Lung microvascular endothelial cell (primary cell): ENCODE data around the gene GDF10. TPM values are rescaled to one million over a fixed set of nuclear protein-coding genes. Genes with fewer than 3 reads are reported as not detected.
A peak's percentile ranks its signal among the peaks of the same experiment; 100 is the strongest.

Experiments
- DNase-seq, 2 donors: peaks; one replicate each; pipeline versions ENCODE4 v3.0.0 to v3.0.0-alpha.2; 2010; ENCODE audit warnings: low read depth in 2 of 2
- total RNA-seq: library from RNA; depleted of rRNA; stranded (reverse); fragments of >200 nt; gene quantifications from 2 replicates; pipeline ENCODE4 v1.2.1, GENCODE V29; 2014

The GDF10 gene
- total RNA-seq, 1 donor from 2014 or later, result under 0.01 TPM

GRCh38 chr10:47351899-47352815 lies 52.2 kb downstream of the GDF10 start:
- DNase-seq, result no peak

- DNase-seq, result no peak
These were observed 53.4 kb downstream of the GDF10 start for GRCh38 chr10:47353351-47353750.

- peak in 1 of 2 donors; percentile 17 for DNase-seq
These were observed 54.2 kb downstream of the GDF10 start for GRCh38 chr10:47354165-47354564.

GRCh38 chr10:47354900-47355299 lies 54.9 kb downstream of the GDF10 start:
- DNase-seq, result no peak

- DNase-seq, result no peak
These were observed 56.7 kb downstream of the GDF10 start for GRCh38 chr10:47356708-47357107.

GRCh38 chr10:47357131-47357582 lies 57.2 kb downstream of the GDF10 start:
- no peak for DNase-seq

GRCh38 chr10:47357911-47358310 lies 57.9 kb downstream of the GDF10 start:
- no peak for DNase-seq

- no peak for DNase-seq
These were observed 58.5 kb downstream of the GDF10 start for GRCh38 chr10:47358457-47358856.

- no peak for DNase-seq
These were observed 59.1 kb downstream of the GDF10 start for GRCh38 chr10:47359101-47359500.

GRCh38 chr10:47359626-47360418 lies 59.8 kb downstream of the GDF10 start:
- DNase-seq, result no peak

GRCh38 chr10:47360419-47361040 lies 60.5 kb downstream of the GDF10 start:
- no peak for DNase-seq

GRCh38 chr10:47361293-47361692 lies 61.3 kb downstream of the GDF10 start:
- peak; percentile 54 to 63 for DNase-seq

GRCh38 chr10:47362199-47362598 lies 62.2 kb downstream of the GDF10 start:
- DNase-seq, result no peak

Other genes starting within 250 kb of the GDF10 start
- gene GDF2, start 22.3 kb downstream of the GDF10 start, total RNA-seq, result not detected in 2 replicates
- gene RBP3, start 48.2 kb downstream of the GDF10 start, total RNA-seq, result not detected in 2 replicates
- under 0.01 TPM in 2 replicates for gene ZNF488, start 84.1 kb downstream of the GDF10 start, total RNA-seq
- gene ANXA8, start 183.9 kb downstream of the GDF10 start, total RNA-seq, result under 0.01 TPM in 1 of 2 replicates, not detected in the other
- not detected in 2 replicates for gene FAM25G, start 191.5 kb downstream of the GDF10 start, total RNA-seq
- gene AGAP9, start 223.4 kb downstream of the GDF10 start, total RNA-seq, result 0.65 and 0.79 TPM in 2 replicates